KMS-11 (cell line): ENCODE measurements around the gene TAS2R3.

ENCODE experiments used
- H2AFZ ChIP-seq: fragments of 200-600 bp; sonication (generic); 2 replicates; pipeline ENCODE4 v1.6.1; 2016; ENCODE audit warnings: antibody characterized with exemption, mixed run types, low read depth
- H3K27ac ChIP-seq: fragments of 200-600 bp; sonication (generic); 2 replicates; pipeline ENCODE4 v1.6.1; 2016; ENCODE audit warnings: mild to moderate bottlenecking, mixed run types
- H3K27me3 ChIP-seq: fragments of 200-600 bp; sonication (generic); 2 replicates; pipeline ENCODE4 v1.6.1; 2017; ENCODE audit warnings: mild to moderate bottlenecking, low read depth, mixed run types, moderate library complexity; ENCODE audit not compliant: insufficient read depth
- H3K36me3 ChIP-seq: fragments of 200-600 bp; sonication (generic); 2 replicates; pipeline ENCODE4 v1.6.1; 2017; ENCODE audit warnings: mild to moderate bottlenecking, mixed run types; ENCODE audit not compliant: insufficient read depth
- H3K4me1 ChIP-seq: fragments of 200-600 bp; sonication (generic); 2 replicates; pipeline ENCODE4 v1.6.1; 2016; ENCODE audit warnings: mild to moderate bottlenecking, low read depth, mixed run types; ENCODE audit not compliant: poor library complexity, severe bottlenecking
- H3K4me2 ChIP-seq: fragments of 200-600 bp; sonication (generic); 2 replicates; pipeline ENCODE4 v1.7.0; 2016; ENCODE audit warnings: mild to moderate bottlenecking, mixed run types
- H3K4me3 ChIP-seq: fragments of 200-600 bp; sonication (generic); IDR thresholded peaks from 2 replicates; pipeline ENCODE4 v1.6.1; 2017; ENCODE audit warnings: low read depth, low read length, mixed read lengths; ENCODE audit not compliant: insufficient read depth
- H3K79me2 ChIP-seq: fragments of 200-600 bp; sonication (generic); 2 replicates; pipeline ENCODE4 v1.6.1; 2016; ENCODE audit warnings: low read depth, mixed run types; ENCODE audit not compliant: insufficient read depth
- H3K9ac ChIP-seq: fragments of 200-600 bp; sonication (generic); 2 replicates; pipeline ENCODE4 v1.6.1; 2016; ENCODE audit warnings: mild to moderate bottlenecking, mixed run types
- H4K20me1 ChIP-seq: fragments of 200-600 bp; sonication (generic); 2 replicates; pipeline ENCODE4 v1.6.1; 2016; ENCODE audit warnings: mild to moderate bottlenecking, mixed run types; ENCODE audit not compliant: insufficient read depth
- CTCF ChIP-seq: fragments of 200-600 bp; sonication (generic); conservative IDR thresholded peaks from 2 replicates; pipeline ENCODE4 v1.6.1; 2017; ENCODE audit warnings: low read depth, mild to moderate bottlenecking, antibody characterized with exemption, low read length, moderate library complexity, mixed read lengths

TAS2R3 gene

DNA sequence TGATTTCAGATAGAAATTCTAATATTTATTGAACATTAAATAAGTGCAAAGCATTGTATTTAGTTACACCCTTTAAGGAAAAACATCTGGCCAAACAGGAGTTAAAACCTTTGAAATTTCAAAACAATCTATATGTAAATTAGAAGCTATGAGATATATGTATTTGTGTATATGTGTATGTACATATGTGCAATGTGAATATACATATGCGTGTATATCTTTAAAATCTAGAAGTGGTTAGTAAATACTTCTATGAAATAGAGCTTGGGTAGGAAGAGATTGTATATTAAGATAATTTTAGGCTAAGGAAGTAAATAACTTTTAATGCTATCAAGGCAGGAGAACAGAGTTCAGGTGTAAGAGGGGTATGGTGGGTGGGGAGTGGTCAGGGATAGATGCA, 46.4 kb upstream of the TAS2R3 start:
- no peak for TF ChIP-seq CTCF
- H3K27ac ChIP-seq: no peak overlapping the region
- no peak overlapping the region for H3K4me3 ChIP-seq
- H3K27me3 ChIP-seq: no peaks in the 10 kb centered on the region
- no peaks in the 10 kb centered on the region for H3K79me2 ChIP-seq
- H3K36me3 ChIP-seq: no peaks in the 10 kb centered on the region
- no peaks in the 10 kb centered on the region for H4K20me1 ChIP-seq
- no peaks in the 10 kb centered on the region for H3K4me1 ChIP-seq
- no peak overlapping the region for H3K9ac ChIP-seq
- no peak overlapping the region for H2AFZ ChIP-seq
- H3K4me2 ChIP-seq: no peak overlapping the region

GRCh38 chr7:141722529-141722928, 41.4 kb upstream of the TAS2R3 start:
- no peak overlapping the region for H3K27ac ChIP-seq
- no peak for TF ChIP-seq CTCF
- H2AFZ ChIP-seq: no peak overlapping the region

DNA sequence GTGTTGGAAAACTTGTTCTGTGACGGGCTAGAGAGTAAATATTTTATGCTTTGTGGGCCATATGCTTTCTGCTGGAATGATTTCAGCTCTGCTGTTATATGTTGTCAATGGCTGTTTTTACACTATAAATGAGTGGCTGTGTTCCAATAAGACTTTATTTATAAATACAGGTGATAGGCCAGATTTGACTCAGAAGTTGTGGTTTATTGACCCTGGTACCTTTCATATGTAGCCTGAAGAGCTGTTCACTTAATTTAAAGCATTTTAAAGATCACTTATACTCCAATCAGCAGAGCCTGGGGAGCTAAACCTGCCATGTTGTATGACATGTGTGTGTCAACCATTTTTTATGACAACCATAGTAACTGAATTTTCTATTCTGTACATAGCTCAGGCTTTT, 34.9 kb upstream of the TAS2R3 start:
- H3K36me3 ChIP-seq: no peaks in the 10 kb centered on the region
- H3K27ac ChIP-seq: no peak overlapping the region
- TF ChIP-seq CTCF: no peak
- H3K4me2 ChIP-seq: no peak overlapping the region
- H3K9ac ChIP-seq: no peak overlapping the region
- no peak overlapping the region for H3K4me3 ChIP-seq
- no peaks in the 10 kb centered on the region for H4K20me1 ChIP-seq
- H2AFZ ChIP-seq: no peak overlapping the region
- H3K27me3 ChIP-seq: no peaks in the 10 kb centered on the region
- no peaks in the 10 kb centered on the region for H3K4me1 ChIP-seq
- no peaks in the 10 kb centered on the region for H3K79me2 ChIP-seq

More at GRCh38 chr7:141722529-141722928, 41.4 kb upstream of the TAS2R3 start:
- Histone ChIP-seq H3K4me1 (no peaks in the 10 kb centered on the region), H4K20me1 (no peaks in the 10 kb centered on the region), H3K27me3 (no peaks in the 10 kb centered on the region), H3K36me3 (no peaks in the 10 kb centered on the region), H3K4me3 (no peak overlapping the region), H3K4me2 (no peak overlapping the region), H3K9ac (no peak overlapping the region), H3K79me2 (no peaks in the 10 kb centered on the region)

GRCh38 chr7:141731476-141732149, 32.3 kb upstream of the TAS2R3 start:
- H3K27ac ChIP-seq: no peak overlapping the region
- H3K4me1 ChIP-seq: peaks cover under 1% of the 10 kb centered on the region
- H3K9ac ChIP-seq: no peak overlapping the region
- no peak for TF ChIP-seq CTCF
- H3K27me3 ChIP-seq: no peaks in the 10 kb centered on the region
- H2AFZ ChIP-seq: no peak overlapping the region
- no peaks in the 10 kb centered on the region for H4K20me1 ChIP-seq
- no peaks in the 10 kb centered on the region for H3K36me3 ChIP-seq
- H3K4me3 ChIP-seq: no peak overlapping the region
- H3K79me2 ChIP-seq: no peaks in the 10 kb centered on the region
- H3K4me2 ChIP-seq: no peak overlapping the region
